OCI-LY3 (cell line): ENCODE data around the gene PRR36.

Experiments used
- H2AFZ ChIP-seq: fragments of 200-600, 300-600 bp; shearing (Covaris generic); 2 replicates; pipeline ENCODE4 v1.6.0; 2014; ENCODE audit warnings: antibody characterized with exemption, low read depth, low read length
- H3K27ac ChIP-seq: fragments of 200-600, 300-600 bp; sonication (generic); 2 replicates; pipeline ENCODE4 v1.5.1; 2014; ENCODE audit warnings: mild to moderate bottlenecking, low read length, moderate library complexity, mixed read lengths
- H3K27me3 ChIP-seq: fragments of 200-600, 300-600 bp; sonication (generic); 2 replicates; pipeline ENCODE4 v1.6.1; 2014; ENCODE audit warnings: low read depth, low read length, mixed read lengths
- H3K36me3 ChIP-seq: fragments of 200-600, 300-600 bp; sonication (generic); replicated peaks from 2 replicates; pipeline ENCODE3; 2014; ENCODE audit warnings: low read depth, low read length, mixed read lengths
- H3K4me1 ChIP-seq: fragments of 300-600, 200-600 bp; sonication (generic); 2 replicates; pipeline ENCODE4 v1.6.1; 2014; ENCODE audit warnings: low read length, mixed read lengths
- H3K4me2 ChIP-seq: fragments of 200-600, 300-600 bp; sonication (generic); 2 replicates; pipeline ENCODE4 v1.6.1; 2014; ENCODE audit warnings: low read length, mixed read lengths
- H3K4me3 ChIP-seq: fragments of 300-600, 200-600 bp; sonication (generic); 2 replicates; pipeline ENCODE4 v1.5.1; 2014; ENCODE audit warnings: antibody characterized with exemption, mild to moderate bottlenecking, low read length, moderate library complexity
- H3K79me2 ChIP-seq: fragments of 300-600, 200-600 bp; shearing (Covaris generic); 2 replicates; pipeline ENCODE4 v1.6.1; 2014; ENCODE audit warnings: mild to moderate bottlenecking, low read length, mixed read lengths
- H3K9ac ChIP-seq: fragments of 300-600, 200-600 bp; shearing (Covaris generic); 2 replicates; pipeline ENCODE4 v1.6.0; 2014; ENCODE audit warnings: mild to moderate bottlenecking, low read length, moderate library complexity
- H3K9me3 ChIP-seq: fragments of 200-600, 300-600 bp; shearing (Covaris generic); 2 replicates; pipeline ENCODE4 v1.6.1; 2014; ENCODE audit warnings: low read length, mixed read lengths; ENCODE audit not compliant: insufficient read depth
- H4K20me1 ChIP-seq: fragments of 200-600, 300-600 bp; sonication (generic); 2 replicates; pipeline ENCODE4 v1.6.1; 2016; ENCODE audit warnings: low read length, mixed read lengths; ENCODE audit not compliant: insufficient read depth
- CTCF ChIP-seq: fragments of 200-600, 300-600 bp; sonication (generic); IDR thresholded peaks from 2 replicates; pipeline ENCODE4 v1.5.1; 2014; ENCODE audit warnings: antibody characterized with exemption, low read length, low read depth
- EZH2phosphoT487 ChIP-seq: fragments of 200-600 bp; shearing (Covaris generic); IDR thresholded peaks from 2 replicates; pipeline ENCODE4 v1.6.1; 2018; ENCODE audit warnings: antibody characterized with exemption, mixed run types, low read depth

Gene PRR36

GRCh38 chr19:7855426-7856108, 18.6 kb downstream of the PRR36 start:
- H4K20me1 ChIP-seq, result no peaks in the 10 kb centered on the region
- peaks cover 11% of the 10 kb centered on the region; the same call in 1 of the 2 replicates for H3K27me3 ChIP-seq
- H3K36me3 ChIP-seq, result no peaks in the 10 kb centered on the region
- H3K9me3 ChIP-seq, result no peaks in the 10 kb centered on the region
- no peak overlapping the region for H3K27ac ChIP-seq
- H3K4me1 ChIP-seq, result peaks cover 5% of the 10 kb centered on the region; the same call in 1 of the 2 replicates
- TF ChIP-seq EZH2phosphoT487 (no peak), CTCF (no peak)
- H3K4me2 ChIP-seq, result no peak overlapping the region
- no peak overlapping the region for H2AFZ ChIP-seq
- no peak overlapping the region for H3K4me3 ChIP-seq
- H3K79me2 ChIP-seq, result no peaks in the 10 kb centered on the region
- no peak overlapping the region for H3K9ac ChIP-seq

DNA sequence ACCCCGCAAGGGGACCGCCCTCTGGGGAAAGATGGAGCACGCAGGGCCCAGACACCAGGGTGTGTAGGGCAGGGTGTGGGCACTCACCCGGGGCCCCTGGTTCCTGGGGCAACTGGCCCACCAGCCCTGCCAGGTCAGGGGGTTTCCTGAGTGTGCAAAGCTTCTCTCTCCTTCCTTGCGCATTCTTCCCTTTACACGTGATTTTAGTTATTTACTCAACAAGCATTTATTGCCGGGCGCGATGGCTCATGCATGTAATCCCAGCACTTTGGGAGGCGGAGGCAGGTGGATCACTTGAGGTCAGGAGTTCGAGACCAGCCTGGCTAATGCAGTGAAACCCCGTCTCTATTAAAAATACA, 20.4 kb downstream of the PRR36 start:
- Histone ChIP-seq H3K9me3 (no peaks in the 10 kb centered on the region), H3K4me3 (no peak overlapping the region), H4K20me1 (no peaks in the 10 kb centered on the region), H3K27ac (no peak overlapping the region), H3K79me2 (no peaks in the 10 kb centered on the region), H3K4me1 (peaks cover 5% of the 10 kb centered on the region; the same call in 1 of the 2 replicates), H3K9ac (no peak overlapping the region), H2AFZ (no peak overlapping the region), H3K4me2 (0 out of 2 replicates have a peak overlapping the region, but pooled peaks have one; percentile 25), H3K27me3 (peaks cover 11% of the 10 kb centered on the region; the same call in 1 of the 2 replicates), H3K36me3 (no peaks in the 10 kb centered on the region)
- TF ChIP-seq CTCF, result no peak
- no peak for TF ChIP-seq EZH2phosphoT487

DNA sequence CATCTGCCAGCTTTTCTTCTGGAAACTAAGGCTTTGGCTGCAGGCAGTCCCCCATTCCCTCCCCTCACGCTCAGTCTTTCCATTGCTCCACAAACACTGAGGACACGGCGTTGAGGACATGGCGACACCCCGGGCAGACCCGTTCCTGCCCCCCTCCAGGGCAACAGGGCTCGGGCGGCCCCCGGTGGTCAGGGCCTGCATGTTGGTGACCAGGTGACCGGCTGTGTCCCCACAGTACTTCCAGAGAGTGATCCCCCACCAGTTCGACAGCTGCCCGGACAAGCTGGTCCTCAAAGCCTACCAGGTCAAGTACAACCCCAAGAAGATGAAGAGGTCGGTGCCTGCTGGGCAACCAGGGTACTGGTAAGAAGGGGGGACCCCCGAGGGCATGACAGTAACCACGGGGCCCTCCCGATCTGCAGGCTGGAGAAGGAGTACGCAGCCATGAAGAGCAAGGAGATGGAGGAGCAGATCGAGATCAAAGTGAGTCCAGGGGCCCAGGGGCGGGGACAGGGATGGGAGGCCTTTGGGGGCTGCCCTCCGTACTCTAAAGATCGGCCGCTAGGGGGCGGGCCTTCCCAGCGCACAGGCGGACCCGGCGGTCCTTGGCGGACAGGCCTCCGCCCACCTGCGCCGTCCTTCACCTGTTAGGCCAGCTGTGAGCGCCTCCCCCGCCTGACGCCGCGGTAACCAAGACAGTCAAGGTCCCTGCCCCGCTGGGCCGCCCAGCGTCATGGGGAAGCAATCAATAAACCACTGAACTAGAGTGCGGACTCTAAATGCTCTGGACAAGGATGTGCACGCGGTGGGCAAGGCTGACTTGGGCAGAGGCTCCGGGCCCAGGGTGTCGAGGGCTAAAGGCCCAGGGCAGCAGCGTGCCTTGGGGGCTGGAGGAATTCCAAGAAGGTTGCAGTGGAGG, 21.1 kb downstream of the PRR36 start:
- Histone ChIP-seq H3K79me2 (no peaks in the 10 kb centered on the region), H3K9me3 (no peaks in the 10 kb centered on the region), H3K4me3 (0 out of 2 replicates have a peak overlapping the region, but pooled peaks have one; percentile 4), H4K20me1 (no peaks in the 10 kb centered on the region), H3K27me3 (peaks cover 7% of the 10 kb centered on the region; the same call in 1 of the 2 replicates), H3K4me2 (peak overlapping the region; percentile 25), H3K27ac (no peak overlapping the region), H3K36me3 (no peaks in the 10 kb centered on the region), H3K4me1 (0 out of 2 replicates have a peak, but pooled peaks cover under 1% of the 10 kb centered on the region), H3K9ac (no peak overlapping the region), H2AFZ (no peak overlapping the region)
- TF ChIP-seq CTCF (peak; percentile 89), EZH2phosphoT487 (no peak)
